Osteoblast (primary cell): ENCODE measurements around the gene SALL1. TPM values are rescaled to one million over a fixed set of nuclear protein-coding genes. Genes with fewer than 3 reads are reported as not detected.

Experiments used
- DNase-seq: peaks from one replicate; pipeline ENCODE4 v3.0.0; 2011; ENCODE audit warnings: low spot score, mixed read lengths; ENCODE audit not compliant: insufficient read length; ENCODE audit errors: missing footprints
- H2AFZ ChIP-seq: 2 replicates; pipeline ENCODE4 v1.6.0; 2011; ENCODE audit warnings: mild to moderate bottlenecking, low read length
- H3K27ac ChIP-seq: 2 replicates; pipeline ENCODE4 v1.5.1; 2011; ENCODE audit warnings: mild to moderate bottlenecking, low read depth, low read length, moderate library complexity
- H3K27me3 ChIP-seq: 2 replicates; pipeline ENCODE4 v1.6.0; 2012; ENCODE audit warnings: mild to moderate bottlenecking, control low read depth, inconsistent platforms, low read length, moderate library complexity; ENCODE audit not compliant: insufficient read depth
- H3K36me3 ChIP-seq: 2 replicates; pipeline ENCODE4 v1.5.1; 2011; ENCODE audit warnings: mild to moderate bottlenecking, low read length, control low read depth, moderate library complexity; ENCODE audit not compliant: insufficient read depth
- H3K4me1 ChIP-seq: 2 replicates; pipeline ENCODE4 v1.5.1; 2011; ENCODE audit warnings: mild to moderate bottlenecking, low read length, control low read depth, moderate library complexity; ENCODE audit not compliant: insufficient read depth
- H3K4me2 ChIP-seq: 2 replicates; pipeline ENCODE4 v1.6.0; 2011; ENCODE audit warnings: mild to moderate bottlenecking, low read length; ENCODE audit not compliant: insufficient read depth
- H3K4me3 ChIP-seq: fragments of 200-600 bp; sonication (generic); 3 replicates; pipeline ENCODE4 v1.5.1; 2012; ENCODE audit warnings: mild to moderate bottlenecking, low read length, inconsistent platforms; ENCODE audit not compliant: insufficient read depth
- H3K79me2 ChIP-seq: 2 replicates; pipeline ENCODE4 v1.6.0; 2012; ENCODE audit warnings: mild to moderate bottlenecking, low read length, control low read depth, inconsistent platforms; ENCODE audit not compliant: insufficient read depth
- H3K9me3 ChIP-seq: 2 replicates; pipeline ENCODE4 v1.5.1; 2011; ENCODE audit warnings: low read depth, low read length, control low read depth
- H4K20me1 ChIP-seq: 2 replicates; pipeline ENCODE4 v1.6.0; 2012; ENCODE audit warnings: mild to moderate bottlenecking, low read length, control low read depth; ENCODE audit not compliant: insufficient read depth
- CTCF ChIP-seq: IDR thresholded peaks from 2 replicates; pipeline ENCODE4 v1.5.1; 2011; ENCODE audit warnings: mild to moderate bottlenecking, low read depth, low read length, moderate library complexity; ENCODE audit errors: extremely low read depth
- total RNA-seq: library from RNA; depleted of rRNA; stranded (reverse); fragments of >200 nt; gene quantifications from 2 replicates; pipeline ENCODE4 v1.2.3, GENCODE V29; 2012

The SALL1 gene
- total RNA-seq, 1 donor, result under 0.01 TPM

- Histone ChIP-seq H3K27me3 (no peaks in the 10 kb centered on the region), H3K4me3 (no peak overlapping the region), H3K27ac (no peak overlapping the region), H3K4me2 (no peak overlapping the region), H3K9me3 (no peaks in the 10 kb centered on the region), H3K36me3 (no peaks in the 10 kb centered on the region), H3K79me2 (no peaks in the 10 kb centered on the region), H3K4me1 (no peaks in the 10 kb centered on the region), H2AFZ (no peak overlapping the region), H4K20me1 (no peaks in the 10 kb centered on the region)
- TF ChIP-seq CTCF, result no peak
- no peak for DNase-seq
Observed at GRCh38 chr16:51095890-51096626, 55.0 kb downstream of the SALL1 start.

GRCh38 chr16:51095084-51095881, 55.8 kb downstream of the SALL1 start:
- no peak overlapping the region for H3K27ac ChIP-seq
- no peak for DNase-seq
- no peaks in the 10 kb centered on the region for H3K36me3 ChIP-seq
- no peaks in the 10 kb centered on the region for H3K4me1 ChIP-seq
- H3K79me2 ChIP-seq, result no peaks in the 10 kb centered on the region
- H3K4me3 ChIP-seq, result no peak overlapping the region
- H4K20me1 ChIP-seq, result no peaks in the 10 kb centered on the region
- H3K9me3 ChIP-seq, result no peaks in the 10 kb centered on the region
- H3K4me2 ChIP-seq, result no peak overlapping the region
- TF ChIP-seq CTCF, result no peak
- H3K27me3 ChIP-seq, result no peaks in the 10 kb centered on the region
- H2AFZ ChIP-seq, result no peak overlapping the region

- no peaks in the 10 kb centered on the region for H3K79me2 ChIP-seq
- no peaks in the 10 kb centered on the region for H3K9me3 ChIP-seq
- H3K4me3 ChIP-seq, result no peak overlapping the region
- DNase-seq, result no peak
- no peak overlapping the region for H3K4me2 ChIP-seq
- H3K36me3 ChIP-seq, result no peaks in the 10 kb centered on the region
- H2AFZ ChIP-seq, result no peak overlapping the region
- no peak for TF ChIP-seq CTCF
- no peaks in the 10 kb centered on the region for H3K27me3 ChIP-seq
- H3K4me1 ChIP-seq, result no peaks in the 10 kb centered on the region
- H3K27ac ChIP-seq, result no peak overlapping the region
- H4K20me1 ChIP-seq, result no peaks in the 10 kb centered on the region
Observed at GRCh38 chr16:51093726-51094280, 57.3 kb downstream of the SALL1 start.
